Measurements from ENCODE around the gene ZNF785. TPM values are rescaled to one million over a fixed set of nuclear protein-coding genes. Genes with fewer than 3 reads are reported as not detected.
A peak's percentile ranks its signal among the peaks of the same experiment; 100 is the strongest.

Gene ZNF785
- total RNA-seq, 2 experiments from 2014 or later, result 12.9 to 13.3 TPM

- DNase-seq, result no peak
- Mint-ChIP-seq H3K9me3 (no peaks in the 10 kb centered on the region), H3K4me1 (peaks cover 55% of the 10 kb centered on the region), H3K36me3 (ENCODE audit: low read depth) (peaks cover 12% of the 10 kb centered on the region), H3K27ac (peak overlapping the region; percentile 84), H3K27me3 (no peaks in the 10 kb centered on the region), H3K4me3 (peak overlapping the region; percentile 81)
- ChIA-PET POLR2A (interaction anchor here (0.8 to 3.7 kb wide), 11 partner anchors 10 to 111 kb away, joined by 3 to 129 read pairs (median 19); partner anchors contain the start of genes FBRS, ITGAL, ZNF689 and ZNF747), CTCF (interaction anchor here (0.5 to 2.4 kb wide), 4 partner anchors 12 to 58 kb away, joined by 3 to 26 read pairs (median 4); partner anchors contain the start of gene ZNF764)
Measured at GRCh38 chr16:30569746-30570635, 15.5 kb downstream of the ZNF785 start.

GRCh38 chr16:30569281-30569680, 16.2 kb downstream of the ZNF785 start:
- no peaks in the 10 kb centered on the region for H3K27me3 Mint-ChIP-seq
- H3K9me3 Mint-ChIP-seq, result no peaks in the 10 kb centered on the region
- no peak overlapping the region for H3K4me3 Mint-ChIP-seq
- peaks cover 51% of the 10 kb centered on the region for H3K4me1 Mint-ChIP-seq
- no peak for DNase-seq
- peak overlapping the region; percentile 99 for H3K27ac Mint-ChIP-seq
- POLR2A ChIA-PET, result interaction anchor here (0.9 to 5.8 kb wide), 5 partner anchors 11 to 87 kb away, joined by 3 to 53 read pairs (median 5); partner anchors contain the start of genes ZNF747 and ZNF764
- peaks cover 7% of the 10 kb centered on the region for H3K36me3 Mint-ChIP-seq (ENCODE audit: low read depth)
- CTCF ChIA-PET, result interaction anchor here (2.1 to 2.3 kb wide), 2 partner anchors 11 to 139 kb away, joined by 5 to 23 read pairs; partner anchors contain the start of genes DCTPP1 and ZNF764

DNA sequence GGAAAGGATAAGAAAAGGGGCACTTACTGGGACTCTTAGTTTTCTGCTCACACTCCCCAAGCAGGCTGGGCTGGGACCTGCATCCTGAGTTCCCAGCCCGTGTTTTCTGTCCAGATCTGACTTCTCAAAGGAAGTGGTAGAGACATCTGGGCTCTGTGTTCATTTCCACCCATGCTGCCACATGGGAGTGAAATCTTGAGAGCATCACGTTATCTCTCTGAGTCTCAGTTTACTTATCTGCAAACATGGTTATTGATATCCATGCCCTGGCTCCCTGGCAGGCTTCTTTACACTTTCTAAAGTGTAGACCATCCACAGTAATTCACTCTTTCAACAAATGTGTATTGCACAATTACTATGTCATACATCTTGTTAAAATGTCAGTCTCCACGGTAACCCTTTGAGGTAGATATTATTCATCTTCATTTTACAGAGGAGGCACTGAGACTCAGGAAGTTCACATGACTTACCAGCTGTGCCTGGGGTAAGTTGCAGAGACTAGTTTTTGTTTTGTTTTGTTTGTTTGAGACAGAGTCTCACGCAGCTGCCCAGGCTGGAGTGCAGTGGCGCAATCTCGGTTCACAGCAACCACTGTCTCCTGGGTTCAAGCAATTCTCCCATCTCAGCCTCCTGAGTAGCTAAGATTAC, 17.4 kb downstream of the ZNF785 start:
- ChIA-PET CTCF (interaction anchor here (0.6 to 2.3 kb wide), 6 partner anchors 10 to 138 kb away, joined by 3 to 23 read pairs (median 5); partner anchors contain the start of genes DCTPP1 and ZNF764), POLR2A (interaction anchor here (0.9 to 5.8 kb wide), 10 partner anchors 9 to 97 kb away, joined by 3 to 53 read pairs (median 4); partner anchors contain the start of genes ZNF747, ZNF764 and ZNF785)
- Mint-ChIP-seq H3K27me3 (no peaks in the 10 kb centered on the region), H3K36me3 (ENCODE audit: low read depth) (peaks cover 7% of the 10 kb centered on the region), H3K4me3 (peak overlapping the region; percentile 67), H3K27ac (peak overlapping the region; percentile 99), H3K4me1 (peaks cover 46% of the 10 kb centered on the region), H3K9me3 (no peaks in the 10 kb centered on the region)
- DNase-seq, result peak; percentile 67

- ChIA-PET POLR2A (interaction anchor here (0.8 to 5.8 kb wide), 7 partner anchors 9 to 96 kb away, joined by 3 to 53 read pairs (median 4); partner anchors contain the start of genes ZNF747, ZNF764 and ZNF785), CTCF (interaction anchor here (1.3 to 2.3 kb wide), 4 partner anchors 9 to 138 kb away, joined by 5 to 23 read pairs (median 8); partner anchors contain the start of genes DCTPP1 and ZNF764)
- H3K27ac Mint-ChIP-seq, result peak overlapping the region; percentile 99
- no peaks in the 10 kb centered on the region for H3K9me3 Mint-ChIP-seq
- H3K36me3 Mint-ChIP-seq (ENCODE audit: low read depth), result peaks cover 7% of the 10 kb centered on the region
- DNase-seq, result peak; percentile 55
- H3K27me3 Mint-ChIP-seq, result no peaks in the 10 kb centered on the region
- H3K4me1 Mint-ChIP-seq, result peaks cover 45% of the 10 kb centered on the region
- H3K4me3 Mint-ChIP-seq, result no peak overlapping the region
Measured at GRCh38 chr16:30567160-30567990, 18.1 kb downstream of the ZNF785 start.

GRCh38 chr16:30566531-30566930, 19.0 kb downstream of the ZNF785 start:
- DNase-seq, result no peak
- Mint-ChIP-seq H3K9me3 (no peaks in the 10 kb centered on the region), H3K4me1 (peaks cover 44% of the 10 kb centered on the region), H3K4me3 (no peak overlapping the region), H3K27ac (peak overlapping the region; percentile 99), H3K36me3 (ENCODE audit: low read depth) (peaks cover 4% of the 10 kb centered on the region), H3K27me3 (no peaks in the 10 kb centered on the region)
- ChIA-PET CTCF (no interaction called here), POLR2A (interaction anchor here (1.5 to 5.8 kb wide), 4 partner anchors 8 to 33 kb away, joined by 7 to 53 read pairs (median 32); partner anchors contain the start of genes ZNF747, ZNF764 and ZNF785)

DNA sequence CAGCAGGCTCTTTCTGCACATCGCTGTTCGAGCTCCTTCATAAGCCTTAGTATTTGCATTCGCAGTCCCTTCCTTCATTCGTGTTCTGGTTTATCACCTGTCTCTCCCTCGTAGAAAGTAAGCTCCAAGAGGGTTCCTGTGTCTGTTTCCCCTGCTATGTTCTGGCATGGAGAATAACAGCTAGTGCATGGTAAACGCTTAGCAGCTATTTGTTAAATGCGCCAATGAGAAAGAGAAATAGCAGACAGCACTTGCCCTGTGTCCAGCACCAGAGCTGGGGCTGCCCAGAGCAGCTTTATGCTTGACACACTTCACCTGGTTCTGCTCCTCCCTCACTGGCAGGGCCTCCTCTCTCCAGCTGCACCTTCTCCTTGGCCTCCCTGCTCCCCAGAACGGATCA, 19.5 kb downstream of the ZNF785 start:
- peak overlapping the region; percentile 99 for H3K27ac Mint-ChIP-seq
- ChIA-PET CTCF (interaction anchor here (0.5 to 1.7 kb wide), 5 partner anchors 8 to 43 kb away, joined by 3 to 6 read pairs (median 3); no protein-coding TSS in a partner anchor), POLR2A (interaction anchor here (0.7 to 5.8 kb wide), 4 partner anchors 9 to 32 kb away, joined by 3 to 53 read pairs (median 16); partner anchors contain the start of genes ZNF747 and ZNF785)
- H3K9me3 Mint-ChIP-seq, result no peaks in the 10 kb centered on the region
- H3K4me1 Mint-ChIP-seq, result peaks cover 47% of the 10 kb centered on the region
- no peak for DNase-seq
- no peak overlapping the region for H3K4me3 Mint-ChIP-seq
- H3K36me3 Mint-ChIP-seq (ENCODE audit: low read depth), result peaks cover 4% of the 10 kb centered on the region
- no peaks in the 10 kb centered on the region for H3K27me3 Mint-ChIP-seq

GRCh38 chr16:30565526-30565925, 20.0 kb downstream of the ZNF785 start:
- H3K36me3 Mint-ChIP-seq (ENCODE audit: low read depth), result peaks cover 4% of the 10 kb centered on the region
- H3K4me3 Mint-ChIP-seq, result no peak overlapping the region
- no peaks in the 10 kb centered on the region for H3K9me3 Mint-ChIP-seq
- ChIA-PET POLR2A (interaction anchor here (0.7 to 5.8 kb wide), 6 partner anchors 9 to 89 kb away, joined by 3 to 53 read pairs (median 5); partner anchors contain the start of genes ZNF747 and ZNF785), CTCF (interaction anchor here (0.8 to 1.7 kb wide), 4 partner anchors 8 to 43 kb away, joined by 3 to 6 read pairs (median 4); no protein-coding TSS in a partner anchor)
- peaks cover 47% of the 10 kb centered on the region for H3K4me1 Mint-ChIP-seq
- H3K27ac Mint-ChIP-seq, result no peak overlapping the region
- DNase-seq, result no peak
- H3K27me3 Mint-ChIP-seq, result no peaks in the 10 kb centered on the region

- DNase-seq, result no peak
- POLR2A ChIA-PET, result interaction anchor here (0.9 to 6.5 kb wide), 4 partner anchors 9 to 48 kb away, joined by 3 to 129 read pairs (median 5); partner anchors contain the start of genes ZNF688 and ZNF689
- Mint-ChIP-seq H3K36me3 (ENCODE audit: low read depth) (peaks cover 4% of the 10 kb centered on the region), H3K4me3 (peak overlapping the region; percentile 78), H3K9me3 (no peaks in the 10 kb centered on the region), H3K27me3 (no peaks in the 10 kb centered on the region), H3K4me1 (peaks cover 35% of the 10 kb centered on the region), H3K27ac (peak overlapping the region; percentile 85)
- CTCF ChIA-PET, result interaction anchor here (0.7 to 2.3 kb wide), 4 partner anchors 9 to 132 kb away, joined by 3 to 9 read pairs (median 4); partner anchors contain the start of genes DCTPP1, ZNF688 and ZNF747
Measured at GRCh38 chr16:30562021-30562420, 23.5 kb downstream of the ZNF785 start.

- H3K27ac Mint-ChIP-seq, result peak overlapping the region; percentile 85
- DNase-seq, result peak; percentile 33
- H3K4me3 Mint-ChIP-seq, result peak overlapping the region; percentile 78
- H3K9me3 Mint-ChIP-seq, result no peaks in the 10 kb centered on the region
- ChIA-PET CTCF (interaction anchor here (0.7 to 2.3 kb wide), 5 partner anchors 10 to 132 kb away, joined by 3 to 9 read pairs (median 4); partner anchors contain the start of genes DCTPP1, ZNF688 and ZNF747), POLR2A (interaction anchor here (0.9 to 6.5 kb wide), 6 partner anchors 8 to 49 kb away, joined by 3 to 129 read pairs (median 5); partner anchors contain the start of genes ZNF688, ZNF689 and ZNF747)
- no peaks in the 10 kb centered on the region for H3K27me3 Mint-ChIP-seq
- H3K36me3 Mint-ChIP-seq (ENCODE audit: low read depth), result peaks cover 6% of the 10 kb centered on the region
- peaks cover 30% of the 10 kb centered on the region for H3K4me1 Mint-ChIP-seq
Measured at GRCh38 chr16:30561089-30561816, 24.2 kb downstream of the ZNF785 start.

GRCh38 chr16:30559690-30560089, 25.8 kb downstream of the ZNF785 start:
- H3K36me3 Mint-ChIP-seq (ENCODE audit: low read depth), result peaks cover 15% of the 10 kb centered on the region
- ChIA-PET CTCF (interaction anchor here (2.3 to 4.0 kb wide), 2 partner anchors 24 kb away, joined by 9 to 90 read pairs; partner anchors contain the start of gene ZNF747), POLR2A (interaction anchor here (3.1 to 6.5 kb wide), 4 partner anchors 8 to 26 kb away, joined by 39 to 189 read pairs (median 85); partner anchors contain the start of genes ZNF688, ZNF747 and ZNF785)
- H3K9me3 Mint-ChIP-seq, result no peaks in the 10 kb centered on the region
- DNase-seq, result no peak
- no peaks in the 10 kb centered on the region for H3K27me3 Mint-ChIP-seq
- H3K27ac Mint-ChIP-seq, result no peak overlapping the region
- peaks cover 37% of the 10 kb centered on the region for H3K4me1 Mint-ChIP-seq
- peak overlapping the region; percentile 22 for H3K4me3 Mint-ChIP-seq
